Measurements from ENCODE around the gene L3MBTL4.
A peak's percentile ranks its signal among the peaks of the same experiment; 100 is the strongest.

The L3MBTL4 gene

DNA sequence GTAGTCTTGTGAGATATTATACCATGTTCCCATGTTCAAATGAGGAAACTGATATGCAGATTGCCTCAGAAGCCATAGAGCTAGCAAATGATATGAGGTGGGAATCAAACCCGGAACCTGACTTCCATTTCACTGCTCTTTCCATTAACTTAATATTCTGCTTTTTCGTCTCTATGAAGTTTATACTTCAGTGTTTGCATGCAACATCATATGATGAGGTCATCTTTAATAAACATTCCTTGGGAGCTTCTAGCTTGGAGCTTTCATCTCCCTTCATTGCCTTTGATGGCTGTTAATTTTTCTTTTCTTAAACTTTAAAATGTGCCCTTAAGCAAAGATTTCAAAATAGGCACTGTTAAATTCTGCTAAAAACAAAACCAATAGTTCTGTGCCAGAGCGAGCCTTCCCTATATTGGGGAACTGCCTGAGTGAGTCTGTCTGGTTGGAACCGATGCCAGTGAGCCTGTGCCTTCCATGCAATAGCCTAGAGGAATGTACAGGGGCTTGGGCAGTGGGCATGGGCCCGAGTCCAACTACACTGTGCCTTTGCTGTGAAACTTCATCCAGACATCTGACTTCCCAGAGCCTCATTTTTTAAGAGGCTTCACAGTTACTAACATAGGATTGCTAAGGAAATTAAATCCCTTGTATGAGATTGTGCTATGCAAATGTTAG is 428.3 kb downstream of the L3MBTL4 start:
- DNase-seq (ENCODE audit: low spot score): no peak

- DNase-seq (ENCODE audit: low spot score): no peak
These were observed 430.5 kb downstream of the L3MBTL4 start for GRCh38 chr18:5984245-5984644.

GRCh38 chr18:5983488-5983887 is 431.2 kb downstream of the L3MBTL4 start:
- DNase-seq (ENCODE audit: low spot score): no peak

GRCh38 chr18:5982332-5982731 is 432.4 kb downstream of the L3MBTL4 start:
- DNase-seq (ENCODE audit: low spot score): no peak

GRCh38 chr18:5980721-5981120 is 434.0 kb downstream of the L3MBTL4 start:
- DNase-seq (ENCODE audit: low spot score): no peak

- no peak for DNase-seq (ENCODE audit: low spot score)
These were observed 434.7 kb downstream of the L3MBTL4 start for GRCh38 chr18:5979971-5980457.

GRCh38 chr18:5979176-5979888 is 435.4 kb downstream of the L3MBTL4 start:
- no peak for DNase-seq (ENCODE audit: low spot score)

DNA sequence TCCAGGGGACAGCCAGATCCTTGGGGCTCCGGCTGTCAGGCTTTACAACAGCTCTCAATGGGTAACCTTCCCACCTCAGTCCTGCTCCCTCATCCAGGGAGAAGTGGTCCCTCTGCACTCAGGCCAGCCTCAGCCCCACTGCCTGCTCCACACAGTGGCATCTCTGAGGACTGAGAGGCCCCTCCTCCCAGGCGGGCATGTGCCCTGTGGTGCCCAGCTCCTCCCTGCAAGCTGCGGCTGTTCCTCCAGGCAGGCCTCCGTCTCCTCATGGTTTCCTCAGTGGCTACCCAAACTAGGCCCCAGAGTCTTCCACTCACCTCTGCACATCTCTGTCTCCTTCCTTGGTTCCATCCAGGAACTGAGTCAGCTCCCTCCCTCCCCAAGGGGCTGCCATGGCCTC is 437.7 kb downstream of the L3MBTL4 start:
- DNase-seq (ENCODE audit: low spot score): no peak

GRCh38 chr18:5975111-5976002 is 439.4 kb downstream of the L3MBTL4 start:
- DNase-seq (ENCODE audit: low spot score): peak; percentile 2

DNA sequence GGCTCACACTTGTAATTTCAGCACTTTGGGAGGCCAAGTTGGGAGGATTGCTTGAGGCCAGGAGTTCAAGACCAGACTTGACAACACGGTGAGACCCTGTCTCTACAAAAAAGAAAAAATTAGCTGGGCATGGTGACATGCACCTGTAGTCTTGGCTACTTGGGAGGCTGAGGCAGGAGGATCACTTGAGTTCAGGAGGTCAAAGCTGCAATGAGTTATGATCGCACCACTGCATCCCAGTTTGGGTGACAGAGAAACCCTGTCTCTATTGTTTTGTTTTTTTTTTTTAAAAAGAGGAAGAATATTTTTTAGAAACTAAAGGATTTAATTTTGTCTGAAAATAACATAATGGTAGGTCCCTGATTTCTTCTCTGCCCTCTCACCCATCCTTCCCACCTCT is 440.0 kb downstream of the L3MBTL4 start:
- DNase-seq (ENCODE audit: low spot score): no peak

DNA sequence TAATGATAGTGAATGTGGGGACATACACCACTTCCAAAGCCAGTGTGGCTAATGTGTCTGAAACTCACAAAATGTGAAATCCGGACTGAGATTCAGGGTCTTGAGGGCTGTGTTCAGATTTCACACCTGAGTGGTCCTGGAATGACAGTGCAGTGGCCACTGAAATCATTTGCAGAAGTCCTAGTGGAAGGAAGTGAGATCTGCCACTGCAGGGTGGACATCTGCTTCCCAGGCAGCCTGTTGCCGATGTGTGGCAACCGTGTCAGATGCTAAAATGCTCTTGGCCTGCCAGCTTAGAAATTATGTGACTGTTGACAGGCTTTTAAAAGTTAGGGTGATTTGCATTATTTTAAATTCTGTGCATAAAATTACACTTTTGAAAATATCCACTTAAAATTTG is 441.6 kb downstream of the L3MBTL4 start:
- no peak for DNase-seq (ENCODE audit: low spot score)

DNA sequence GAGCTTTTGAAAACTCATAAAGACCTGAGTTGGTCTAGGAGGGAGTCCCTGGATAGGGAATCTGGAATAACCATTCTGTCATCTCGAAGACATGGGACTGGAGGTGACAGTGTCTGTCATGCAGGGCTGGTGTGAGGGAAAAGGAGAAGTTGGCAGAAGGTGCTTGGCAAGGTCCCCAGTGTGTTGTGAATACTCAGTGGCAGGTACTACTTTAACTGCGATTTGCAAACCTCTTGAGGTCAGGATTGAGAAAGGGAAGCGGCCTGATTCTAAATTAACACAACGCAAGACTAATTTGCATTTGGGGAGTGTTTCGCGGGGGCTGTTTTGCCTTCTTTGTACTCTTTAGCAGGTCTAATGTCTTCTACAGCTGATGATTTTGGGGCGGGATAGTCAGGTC is 442.4 kb downstream of the L3MBTL4 start:
- no peak for DNase-seq (ENCODE audit: low spot score)

DNA sequence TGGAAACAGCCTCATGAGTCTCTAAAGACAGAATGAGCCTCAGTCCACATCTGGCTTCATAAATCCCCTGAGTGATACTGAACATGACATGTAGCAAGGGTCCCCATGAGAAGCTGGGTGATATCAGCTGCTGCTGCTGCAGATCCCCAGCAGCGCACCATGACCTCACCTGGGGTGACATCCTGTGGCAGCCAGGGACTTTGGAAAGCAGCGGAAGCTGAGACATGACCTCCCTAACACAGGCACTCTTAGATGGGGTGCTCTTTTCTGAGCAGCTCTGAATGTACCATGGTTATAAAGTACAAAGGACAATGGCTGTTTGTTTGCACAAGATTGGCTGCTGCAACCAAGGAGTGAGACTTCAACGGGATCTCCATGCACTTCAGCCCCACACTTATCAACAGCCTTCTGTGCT is 444.7 kb downstream of the L3MBTL4 start:
- no peak for DNase-seq (ENCODE audit: low spot score)

- no peak for DNase-seq (ENCODE audit: low spot score)
These were observed 445.2 kb downstream of the L3MBTL4 start for GRCh38 chr18:5969355-5969988.

- no peak for DNase-seq (ENCODE audit: low spot score)
These were observed 447.0 kb downstream of the L3MBTL4 start for GRCh38 chr18:5967666-5968065.

GRCh38 chr18:5967007-5967406 is 447.7 kb downstream of the L3MBTL4 start:
- no peak for DNase-seq (ENCODE audit: low spot score)

GRCh38 chr18:5966514-5966913 is 448.2 kb downstream of the L3MBTL4 start:
- DNase-seq (ENCODE audit: low spot score): no peak

- DNase-seq (ENCODE audit: low spot score): no peak
These were observed 449.7 kb downstream of the L3MBTL4 start for GRCh38 chr18:5964996-5965395.

- no peak for DNase-seq (ENCODE audit: low spot score)
These were observed 450.1 kb downstream of the L3MBTL4 start for GRCh38 chr18:5964596-5964995.

DNA sequence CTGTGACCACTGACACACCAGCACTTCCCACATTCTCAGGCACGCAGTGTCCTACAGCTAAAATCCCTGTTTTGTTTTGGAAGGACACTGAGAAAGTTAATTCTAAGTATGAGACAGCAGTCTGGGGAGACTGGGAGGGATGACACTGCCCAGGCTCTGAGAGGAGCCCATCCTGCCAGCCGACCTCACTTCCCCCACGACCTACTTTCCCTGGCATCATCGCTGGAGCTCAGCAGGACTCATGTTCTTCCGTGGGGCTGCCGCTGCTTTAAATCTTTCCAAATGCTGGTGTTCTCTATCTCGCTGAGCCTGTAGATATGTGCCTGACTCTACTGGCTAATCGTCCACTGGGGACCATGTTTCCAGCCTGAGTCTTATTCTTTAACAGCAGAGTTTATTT is 450.6 kb downstream of the L3MBTL4 start:
- DNase-seq (ENCODE audit: low spot score): no peak

DNA sequence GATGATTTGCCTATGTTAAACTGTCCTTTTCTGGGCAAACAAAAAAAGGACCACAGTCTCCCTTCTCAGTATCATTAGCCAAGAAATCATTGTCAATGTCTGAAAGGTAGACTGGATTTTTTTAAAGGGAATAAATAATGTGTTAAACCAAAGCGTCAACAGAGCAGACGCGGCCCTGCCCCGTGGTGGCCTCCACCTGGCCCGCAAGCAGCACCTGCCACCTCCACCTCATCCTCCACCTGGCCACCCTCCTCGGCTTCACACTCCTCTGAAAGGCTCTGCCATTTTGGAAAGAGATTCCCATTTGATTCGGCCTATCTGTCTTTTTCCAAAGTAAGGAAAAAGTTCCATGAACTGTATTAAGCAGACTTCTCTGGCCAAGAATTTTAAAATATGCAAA is 451.4 kb downstream of the L3MBTL4 start:
- DNase-seq (ENCODE audit: low spot score): no peak

DNA sequence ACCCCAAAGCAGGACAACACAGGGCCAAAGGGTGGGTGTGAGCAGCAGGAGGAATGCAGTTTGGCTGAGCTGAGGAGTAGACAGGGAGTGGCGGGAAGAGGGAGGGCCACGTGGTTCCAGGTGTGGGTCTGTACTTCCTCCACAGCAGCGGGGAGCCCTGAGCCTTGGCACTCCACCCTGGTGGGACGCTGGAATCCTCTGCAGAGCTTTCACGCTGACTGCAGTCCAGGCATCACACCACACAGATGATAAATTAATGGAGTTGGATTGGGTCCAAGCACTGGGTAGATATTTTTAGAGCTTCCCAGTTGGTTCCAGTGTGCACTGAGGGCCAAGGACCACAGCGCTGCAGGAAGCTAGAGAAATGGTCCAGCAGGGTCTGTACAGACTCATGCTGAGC is 452.3 kb downstream of the L3MBTL4 start:
- no peak for DNase-seq (ENCODE audit: low spot score)
